B cell (primary cell): ENCODE measurements around the gene SCGB2A2. TPM values are rescaled to one million over a fixed set of nuclear protein-coding genes. Genes with fewer than 3 reads are reported as not detected.

Source experiments
- ATAC-seq: fragments of 200-7000 bp; cut with Tn5 transposase; one replicate; pipeline ENCODE4 v1.10.0; 2021; ENCODE audit warnings: low read depth, mild to moderate bottlenecking, moderate number of reproducible peaks, moderate library complexity
- CTCF ChIA-PET: fragments of 350-600 bp; sonication (Branson Sonifier 250); formaldehyde crosslinking; loops from one replicate; lab custom pipeline; 2021; ENCODE audit warnings: antibody characterized with exemption, inconsistent platforms; lab: Charles Lee
- POLR2A ChIA-PET: fragments of 350-600 bp; sonication (Branson Sonifier 250); formaldehyde crosslinking; loops from one replicate; lab custom pipeline; 2021; ENCODE audit warnings: antibody characterized with exemption; lab: Charles Lee
- DNase-seq: peaks from one replicate; pipeline ENCODE4 v3.0.0; 2013
- H2AFZ ChIP-seq: 2 replicates; pipeline ENCODE4 v1.6.1; 2012; ENCODE audit warnings: mild to moderate bottlenecking, low read depth, low read length; ENCODE audit not compliant: insufficient read depth, poor library complexity, severe bottlenecking
- H3K27ac ChIP-seq, 2 donors: 1 replicate in 1 of 2; 2 replicates in 1 of 2; pipeline ENCODE4 v1.5.1; 2012 to 2013; ENCODE audit warnings: low read length in 2 of 2, mild to moderate bottlenecking in 2 of 2, moderate library complexity in 1 of 2
- H3K27me3 ChIP-seq, 4 experiments: fragments of 200-600 bp in 1 of 4; sonication (generic) in 1 of 4; replicated peaks in 1 of 4; 1 replicate in 2 of 4; 2 replicates in 2 of 4; pipeline versions ENCODE4 v1.6.1 to v1.7.0; 2013 to 2016; ENCODE audit warnings: low read length in 3 of 4, mild to moderate bottlenecking in 2 of 4, mixed read lengths in 1 of 4, moderate library complexity in 1 of 4; ENCODE audit not compliant: insufficient read depth in 4 of 4, control insufficient read depth in 3 of 4; ENCODE audit errors: control extremely low read depth in 1 of 4
- H3K36me3 ChIP-seq, 2 experiments: replicated peaks in 1 of 2; 1 replicate in 1 of 2; 2 replicates in 1 of 2; pipeline versions ENCODE4 v1.6.1 to v1.7.1; 2013; ENCODE audit warnings: low read length in 1 of 2; ENCODE audit not compliant: insufficient read depth in 2 of 2, control insufficient read depth in 1 of 2; ENCODE audit errors: control extremely low read depth in 1 of 2, extremely low read depth in 1 of 2
- H3K4me1 ChIP-seq, 2 donors: fragments of 200-600 bp in 1 of 2; sonication (generic) in 1 of 2; 1 replicate in 1 of 2; 2 replicates in 1 of 2; pipeline versions ENCODE4 v1.5.1 to v1.6.1; 2013 to 2017; ENCODE audit warnings: low read length in 2 of 2; ENCODE audit not compliant: control insufficient read depth in 2 of 2, insufficient read depth in 2 of 2
- H3K4me2 ChIP-seq: replicated peaks from 2 replicates; pipeline ENCODE3; 2012; ENCODE audit warnings: mild to moderate bottlenecking, low read depth, low read length; ENCODE audit not compliant: poor library complexity, severe bottlenecking
- H3K4me3 ChIP-seq, 5 experiments: fragments of 200-600 bp in 1 of 5; sonication (generic) in 1 of 5; 1 replicate in 3 of 5; 2 replicates in 2 of 5; pipeline versions ENCODE4 v1.5.1 to v1.7.0; 2011 to 2016; ENCODE audit warnings: low read length in 4 of 5, mild to moderate bottlenecking in 4 of 5, low read depth in 2 of 5, control low read depth in 1 of 5, moderate library complexity in 1 of 5; ENCODE audit not compliant: insufficient read depth in 1 of 5; ENCODE audit errors: control extremely low read depth in 1 of 5, extremely low read depth in 1 of 5
- H3K79me2 ChIP-seq: fragments of 200-600 bp; sonication (generic); one replicate; pipeline ENCODE4 v1.6.0; 2016; ENCODE audit warnings: low read length; ENCODE audit not compliant: control insufficient read depth, insufficient read depth
- H3K9ac ChIP-seq: fragments of 200-600 bp; sonication (generic); 2 replicates; pipeline ENCODE4 v1.6.1; 2017; ENCODE audit warnings: mild to moderate bottlenecking, low read length, moderate library complexity
- H3K9me3 ChIP-seq, 3 donors: one replicate each; pipeline versions ENCODE4 v1.6.1 to v1.7.1; 2013; ENCODE audit warnings: low read length in 2 of 3; ENCODE audit not compliant: control insufficient read depth in 2 of 3, insufficient read depth in 1 of 3; ENCODE audit errors: control extremely low read depth in 1 of 3
- H4K20me1 ChIP-seq: 2 replicates; pipeline ENCODE4 v1.6.0; 2012; ENCODE audit warnings: mild to moderate bottlenecking, low read length; ENCODE audit not compliant: insufficient read depth, control insufficient read depth, poor library complexity, severe bottlenecking
- H3K27ac Mint-ChIP-seq: one replicate; pipeline ENCODE4 v1.8.0; 2021; ENCODE audit warnings: mixed read lengths
- H3K27me3 Mint-ChIP-seq: one replicate; pipeline ENCODE4 v1.8.0; 2021; ENCODE audit warnings: mixed read lengths
- H3K4me1 Mint-ChIP-seq: one replicate; pipeline ENCODE4 v1.8.0; 2021; ENCODE audit warnings: mixed read lengths
- H3K4me3 Mint-ChIP-seq: one replicate; pipeline ENCODE4 v1.8.0; 2021; ENCODE audit warnings: mixed read lengths
- H3K9me3 Mint-ChIP-seq: one replicate; pipeline ENCODE4 v1.8.0; 2022; ENCODE audit warnings: mixed read lengths; ENCODE audit not compliant: insufficient read depth
- CTCF ChIP-seq: fragments of 200-600 bp; IDR thresholded peaks from one replicate; pipeline ENCODE4 v1.8.0; 2022; ENCODE audit warnings: antibody characterized with exemption, mild to moderate bottlenecking
- EZH2 ChIP-seq: IDR thresholded peaks from 2 replicates; pipeline ENCODE4 v1.6.1; 2012; ENCODE audit warnings: borderline replicate concordance, low read depth, mild to moderate bottlenecking, moderate library complexity, low read length; ENCODE audit not compliant: insufficient read depth, poor library complexity, severe bottlenecking
- WGBS: methylation state at CpG from one replicate; pipeline ENCODE4 v1.1.5; 2013; ENCODE audit warnings: missing lambda C conversion rate; ENCODE audit not compliant: insufficient coverage; 5-methylcytosine and 5-hydroxymethylcytosine counted together
- intact Hi-C: fragments of 100-400 bp; cut with micrococcal nuclease; formaldehyde crosslinking; loops from one replicate; pipeline ENCODE4 v1.10.0; 2022
- polyA plus RNA-seq: library from polyadenylated mRNA; depleted of rRNA; stranded (reverse); fragments of >200 nt; gene quantifications from 2 replicates; pipeline ENCODE4 v1.2.3, GENCODE V29; 2012
- total RNA-seq, 2 donors: library from RNA; stranded (reverse); fragments of 120-200 nt in 1 of 2; gene quantifications; 1 replicate in 1 of 2; 2 replicates in 1 of 2; pipeline versions ENCODE4 v1.2.3 to v1.2.4, GENCODE V29; 2013 to 2022

Gene SCGB2A2
- total and polyA plus RNA-seq, 2 donors (not counting 1 experiment from before 2014, with no cell fraction given) = not detected

DNA sequence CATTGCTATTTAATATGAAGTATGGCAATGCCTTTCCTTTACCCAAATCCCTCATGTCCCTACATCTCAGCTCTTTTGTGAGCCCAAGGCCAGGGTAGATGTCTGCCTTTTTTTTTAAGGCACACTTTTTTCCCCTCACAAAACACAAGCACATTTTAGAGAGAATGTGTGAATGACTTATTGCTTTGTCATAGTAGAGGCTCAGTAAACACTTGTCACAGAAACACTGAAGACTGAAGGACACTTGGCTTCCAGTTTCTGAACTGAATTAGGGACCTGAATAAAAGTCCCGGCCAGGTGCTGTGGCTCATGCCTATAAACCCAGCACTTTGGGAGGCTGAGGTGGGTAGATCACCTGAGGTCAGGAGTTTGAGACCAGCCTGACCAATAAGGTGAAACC is 2.9 kb upstream of the SCGB2A2 start:
- no peak overlapping the region for H3K4me2 ChIP-seq
- ChIA-PET POLR2A (no interaction called here), CTCF (no interaction called here)
- ATAC-seq = no peak
- Mint-ChIP-seq H3K27me3 (peaks cover 37% of the 10 kb centered on the region), H3K27ac (no peak overlapping the region), H3K4me1 (no peaks in the 10 kb centered on the region), H3K9me3 (no peaks in the 10 kb centered on the region), H3K4me3 (no peak overlapping the region)
- H3K4me1 ChIP-seq = no peaks in the 10 kb centered on the region
- no peak overlapping the region for H3K4me3 ChIP-seq
- peaks cover 0 to 22% (median 0%) of the 10 kb centered on the region in 4 experiments for H3K27me3 ChIP-seq
- H3K27ac ChIP-seq = no peak overlapping the region
- no peak for DNase-seq
- 100% methylated on average over 1 of the region's 1 CpG for WGBS
- intact Hi-C loops = no loop called here
- no peaks in the 10 kb centered on the region for H3K79me2 ChIP-seq
- H4K20me1 ChIP-seq = no peaks in the 10 kb centered on the region
- H3K36me3 ChIP-seq = no peaks in the 10 kb centered on the region
- no peak overlapping the region for H2AFZ ChIP-seq
- TF ChIP-seq CTCF (no peak), EZH2 (no peak)
- H3K9ac ChIP-seq = no peak overlapping the region
- peaks cover 0 to 2% (median 0%) of the 10 kb centered on the region in 3 donors for H3K9me3 ChIP-seq

DNA sequence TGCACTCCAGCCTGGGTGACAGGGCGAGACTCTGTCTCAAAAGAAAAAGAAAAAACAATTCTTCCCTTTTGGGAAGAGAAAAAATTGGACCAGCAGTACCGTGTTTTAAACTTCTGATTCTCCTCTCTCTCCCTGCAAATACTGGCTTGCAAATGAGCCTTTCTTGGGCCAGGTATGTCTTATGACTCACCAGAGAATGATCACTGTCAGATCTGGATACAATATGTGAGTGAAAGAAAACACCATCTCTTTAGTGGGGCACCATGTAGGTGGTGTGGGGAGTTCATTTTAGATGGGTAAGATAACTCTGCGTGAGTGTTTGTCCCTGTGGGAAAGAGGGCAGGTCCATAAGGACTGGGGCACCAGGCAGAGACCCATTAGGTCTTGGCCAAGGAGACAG is 2.4 kb upstream of the SCGB2A2 start:
- no peaks in the 10 kb centered on the region for H3K36me3 ChIP-seq
- no peak overlapping the region for H2AFZ ChIP-seq
- no peaks in the 10 kb centered on the region for H3K4me1 Mint-ChIP-seq
- intact Hi-C loops = no loop called here
- ChIA-PET POLR2A (no interaction called here), CTCF (no interaction called here)
- H3K27ac Mint-ChIP-seq = no peak overlapping the region
- H3K4me2 ChIP-seq = no peak overlapping the region
- H3K27me3 Mint-ChIP-seq = peaks cover 37% of the 10 kb centered on the region
- no peaks in the 10 kb centered on the region for H3K4me1 ChIP-seq
- H3K9ac ChIP-seq = no peak overlapping the region
- H3K9me3 ChIP-seq = peaks cover 0 to 2% (median 0%) of the 10 kb centered on the region in 3 donors
- no peak overlapping the region for H3K4me3 Mint-ChIP-seq
- DNase-seq (no peak), ATAC-seq (no peak)
- 83% methylated on average over 1 of the region's 3 CpGs for WGBS
- H3K4me3 ChIP-seq = no peak overlapping the region
- no peak overlapping the region for H3K27ac ChIP-seq
- TF ChIP-seq CTCF = no peak
- no peak for TF ChIP-seq EZH2
- H4K20me1 ChIP-seq = no peaks in the 10 kb centered on the region
- no peaks in the 10 kb centered on the region for H3K9me3 Mint-ChIP-seq
- no peaks in the 10 kb centered on the region for H3K79me2 ChIP-seq
- H3K27me3 ChIP-seq = peaks cover 0 to 22% (median 0%) of the 10 kb centered on the region in 4 experiments
